Esophagus squamous epithelium (tissue), 4 donors: ENCODE data around the gene VSIG2.

Experiments
- CTCF ChIP-seq, 6 experiments: fragments of 450-650 bp in 4 of 6; fragments of 200-600 bp in 2 of 6; sonication (generic) in 2 of 6; IDR thresholded peaks; one replicate each; pipeline ENCODE4 v1.5.1; 2016 to 2019; ENCODE audit warnings: antibody characterized with exemption in 6 of 6, mild to moderate bottlenecking in 4 of 6, moderate library complexity in 4 of 6
- POLR2A ChIP-seq, 4 donors: fragments of 450-650 bp; IDR thresholded peaks; one replicate each; pipeline ENCODE4 v1.6.1; 2017; ENCODE audit warnings: antibody characterized with exemption in 4 of 4, mild to moderate bottlenecking in 4 of 4, moderate library complexity in 3 of 4

- TF ChIP-seq CTCF (IDR thresholded peaks at IDR 0.05) (no peak), POLR2A (IDR thresholded peaks at IDR 0.05) (no peak)
Measured at GRCh38 chr11:124700028-124700427, 52.0 kb downstream of the VSIG2 start.
